HL-60/S4 treated with phorbol 12-myristate 13-acetate at 8.2 ng/mL for 4 days and 3 days (cell line): ENCODE results near the gene SYNE1.
"Not testable (repeated sequence)": the region's sequence is repeated elsewhere in the genome, so short reads cannot be mapped to it uniquely, and the experiment has no call there.

ENCODE experiments used
- in situ Hi-C: fragments of 300-500 bp; cut with MboI; formaldehyde crosslinking; loops from 2 replicates; pipeline ENCODE4 v1.15.0; 2022; ENCODE audit warnings: low sequenced_read_pairs

SYNE1 gene

GRCh38 chr6:152492281-152492680 lies 144.9 kb downstream of the SYNE1 start:
- in situ Hi-C loops, result not testable (repeated sequence)

- in situ Hi-C loops, result not testable (repeated sequence)
Measured at GRCh38 chr6:152491501-152491900, 145.7 kb downstream of the SYNE1 start.

- in situ Hi-C loops, result not testable (repeated sequence)
Measured at GRCh38 chr6:152490971-152491378, 146.2 kb downstream of the SYNE1 start.

GRCh38 chr6:152484806-152485205 lies 152.4 kb downstream of the SYNE1 start:
- in situ Hi-C loops, result no loop called here

GRCh38 chr6:152482289-152482688 lies 154.9 kb downstream of the SYNE1 start:
- in situ Hi-C loops, result no loop called here

- in situ Hi-C loops, result no loop called here
Measured at GRCh38 chr6:152478377-152479010, 158.7 kb downstream of the SYNE1 start.

- in situ Hi-C loops, result no loop called here
Measured at GRCh38 chr6:152474354-152474753, 162.8 kb downstream of the SYNE1 start.

GRCh38 chr6:152472325-152472724 lies 164.8 kb downstream of the SYNE1 start:
- in situ Hi-C loops, result no loop called here

- in situ Hi-C loops, result no loop called here
Measured at GRCh38 chr6:152471456-152472265, 165.5 kb downstream of the SYNE1 start.

- in situ Hi-C loops, result no loop called here
Measured at GRCh38 chr6:152463164-152463563, 174.0 kb downstream of the SYNE1 start.

- in situ Hi-C loops, result no loop called here
Measured at GRCh38 chr6:152462716-152463115, 174.4 kb downstream of the SYNE1 start.

- in situ Hi-C loops, result no loop called here
Measured at GRCh38 chr6:152461556-152461955, 175.6 kb downstream of the SYNE1 start.

GRCh38 chr6:152458648-152459644 lies 178.2 kb downstream of the SYNE1 start:
- in situ Hi-C loops, result no loop called here

GRCh38 chr6:152457949-152458624 lies 179.1 kb downstream of the SYNE1 start:
- in situ Hi-C loops, result no loop called here

GRCh38 chr6:152454003-152454402 lies 183.2 kb downstream of the SYNE1 start:
- in situ Hi-C loops, result no loop called here

GRCh38 chr6:152453421-152453820 lies 183.7 kb downstream of the SYNE1 start:
- in situ Hi-C loops, result no loop called here

GRCh38 chr6:152452639-152453038 lies 184.5 kb downstream of the SYNE1 start:
- in situ Hi-C loops, result no loop called here

- in situ Hi-C loops, result no loop called here
Measured at GRCh38 chr6:152450519-152450918, 186.6 kb downstream of the SYNE1 start.

GRCh38 chr6:152441902-152442301 lies 195.3 kb downstream of the SYNE1 start:
- in situ Hi-C loops, result no loop called here

- in situ Hi-C loops, result no loop called here
Measured at GRCh38 chr6:152435816-152436215, 201.3 kb downstream of the SYNE1 start.

- in situ Hi-C loops, result no loop called here
Measured at GRCh38 chr6:152432758-152433157, 204.4 kb downstream of the SYNE1 start.
